KG1 (cell line): ENCODE data around the gene OAS2.
"Not testable (repeated sequence)": the region's sequence is repeated elsewhere in the genome, so short reads cannot be mapped to it uniquely, and the experiment has no call there.

Experiments used
- DNase-seq: peaks from one replicate; lab custom pipeline; 2025; lab: John Stamatoyannopoulos, UW

Gene OAS2

GRCh38 chr12:112986291-112986800 lies 8.0 kb downstream of the OAS2 start:
- DNase-seq, result no peak

GRCh38 chr12:112987561-112987960 lies 9.2 kb downstream of the OAS2 start:
- no peak for DNase-seq

- DNase-seq, result no peak
These were observed 9.9 kb downstream of the OAS2 start for GRCh38 chr12:112988224-112988623.

GRCh38 chr12:112988823-112989385 lies 10.6 kb downstream of the OAS2 start:
- not testable (repeated sequence) for DNase-seq

- DNase-seq, result no peak
These were observed 11.5 kb downstream of the OAS2 start for GRCh38 chr12:112989806-112990205.

- no peak for DNase-seq
These were observed 14.5 kb downstream of the OAS2 start for GRCh38 chr12:112992541-112993398.

- no peak for DNase-seq
These were observed 16.7 kb downstream of the OAS2 start for GRCh38 chr12:112995008-112995407.

- no peak for DNase-seq
These were observed 18.2 kb downstream of the OAS2 start for GRCh38 chr12:112996501-112996900.

- DNase-seq, result no peak
These were observed 19.2 kb downstream of the OAS2 start for GRCh38 chr12:112997506-112997905.

- DNase-seq, result no peak
These were observed 20.9 kb downstream of the OAS2 start for GRCh38 chr12:112998987-112999767.

GRCh38 chr12:113000433-113000832 lies 22.1 kb downstream of the OAS2 start:
- no peak for DNase-seq

- DNase-seq, result no peak
These were observed 23.8 kb downstream of the OAS2 start for GRCh38 chr12:113002155-113002554.

GRCh38 chr12:113002676-113003075 lies 24.4 kb downstream of the OAS2 start:
- DNase-seq, result no peak

- no peak for DNase-seq
These were observed 25.3 kb downstream of the OAS2 start for GRCh38 chr12:113003636-113004035.

- no peak for DNase-seq
These were observed 27.4 kb downstream of the OAS2 start for GRCh38 chr12:113005762-113006161.

- no peak for DNase-seq
These were observed 27.9 kb downstream of the OAS2 start for GRCh38 chr12:113006206-113006605.

- DNase-seq, result no peak
These were observed 28.3 kb downstream of the OAS2 start for GRCh38 chr12:113006641-113007040.

- no peak for DNase-seq
These were observed 28.8 kb downstream of the OAS2 start for GRCh38 chr12:113007166-113007565.

GRCh38 chr12:113010701-113011100 lies 32.4 kb downstream of the OAS2 start:
- DNase-seq, result no peak

- no peak for DNase-seq
These were observed 36.2 kb downstream of the OAS2 start for GRCh38 chr12:113014565-113014964.

- no peak for DNase-seq
These were observed 38.5 kb downstream of the OAS2 start for GRCh38 chr12:113016796-113017195.

- DNase-seq, result no peak
These were observed 40.7 kb downstream of the OAS2 start for GRCh38 chr12:113019025-113019424.

GRCh38 chr12:113021500-113021899 lies 43.2 kb downstream of the OAS2 start:
- DNase-seq, result no peak
